SK-N-SH (cell line): ENCODE data around the gene PBXIP1. TPM values are rescaled to one million over a fixed set of nuclear protein-coding genes. Genes with fewer than 3 reads are reported as not detected.

Source experiments
- CTCF ChIA-PET: fragments of 300-600, 350-600 bp; formaldehyde crosslinking; extraction: SDS; loops from one replicate; lab custom pipeline; 2021; lab: Yijun Ruan, JAX
- POLR2A ChIA-PET: fragments of 350-600 bp; sonication (Branson Sonifier 250); formaldehyde crosslinking; extraction: SDS; loops from one replicate; lab custom pipeline; 2020; ENCODE audit warnings: antibody characterized with exemption, inconsistent platforms; lab: Yijun Ruan, JAX
- DNase-seq: peaks from one replicate; pipeline ENCODE4 v3.0.0; 2012
- H2AFZ ChIP-seq: fragments of 200-600 bp; sonication (generic); 2 replicates; pipeline ENCODE4 v1.8.1; 2016; ENCODE audit warnings: antibody characterized with exemption, mild to moderate bottlenecking, low read depth
- H3F3A ChIP-seq: fragments of 200-600 bp; sonication (generic); replicated peaks from 2 replicates; pipeline ENCODE3; 2016; ENCODE audit warnings: antibody characterized with exemption, mild to moderate bottlenecking; ENCODE audit not compliant: insufficient read depth
- H3K27ac ChIP-seq, 2 experiments: fragments of 200-500 bp in 1 of 2; fragments of 200-600 bp in 1 of 2; sonication (Bioruptor generic) in 1 of 2; sonication (generic), shearing (Covaris generic) in 1 of 2; 2 replicates each; pipeline versions ENCODE4 v1.5.1 to v1.6.1; 2014 to 2016; ENCODE audit warnings: low read depth in 2 of 2, inconsistent platforms in 1 of 2, low read length in 1 of 2, mild to moderate bottlenecking in 1 of 2, mixed read lengths in 1 of 2
- H3K27me3 ChIP-seq: fragments of 200-600 bp; sonication (generic), shearing (Covaris generic); 2 replicates; pipeline ENCODE4 v1.6.1; 2016; ENCODE audit warnings: mixed run types; ENCODE audit not compliant: insufficient read depth
- H3K36me3 ChIP-seq, 2 experiments: fragments of 200-500 bp in 1 of 2; fragments of 200-600 bp in 1 of 2; sonication (Bioruptor generic) in 1 of 2; sonication (generic) in 1 of 2; replicated peaks in 1 of 2; 2 replicates each; pipeline versions ENCODE3 to v1.5.1; 2014 to 2016; ENCODE audit warnings: low read length in 1 of 2, mild to moderate bottlenecking in 1 of 2; ENCODE audit not compliant: insufficient read depth in 2 of 2, control insufficient read depth in 1 of 2
- H3K4me1 ChIP-seq, 2 experiments: fragments of 200-500 bp in 1 of 2; fragments of 200-600 bp in 1 of 2; sonication (Bioruptor generic) in 1 of 2; sonication (generic), shearing (Covaris generic) in 1 of 2; 2 replicates each; pipeline versions ENCODE4 v1.5.1 to v1.6.1; 2014 to 2016; ENCODE audit warnings: low read depth in 1 of 2, low read length in 1 of 2, mixed run types in 1 of 2; ENCODE audit not compliant: insufficient read depth in 2 of 2, control insufficient read depth in 1 of 2
- H3K4me2 ChIP-seq: fragments of 200-600 bp; sonication (generic), shearing (Covaris generic); 2 replicates; pipeline ENCODE4 v1.6.1; 2017; ENCODE audit warnings: mixed run types
- H3K4me3 ChIP-seq, 2 experiments: fragments of 200-500 bp in 1 of 2; fragments of 200-600 bp in 1 of 2; sonication (Bioruptor generic) in 1 of 2; sonication (generic), shearing (Covaris generic) in 1 of 2; 2 replicates each; pipeline versions ENCODE4 v1.5.1 to v1.8.1; 2014 to 2016; ENCODE audit warnings: low read depth in 2 of 2, inconsistent platforms in 1 of 2, low read length in 1 of 2, mild to moderate bottlenecking in 1 of 2, mixed read lengths in 1 of 2, moderate library complexity in 1 of 2
- H3K79me2 ChIP-seq: fragments of 200-600 bp; sonication (generic); 2 replicates; pipeline ENCODE4 v1.8.1; 2017; ENCODE audit warnings: mild to moderate bottlenecking; ENCODE audit not compliant: insufficient read depth
- H3K9ac ChIP-seq: fragments of 200-600 bp; sonication (generic); 2 replicates; pipeline ENCODE4 v1.6.1; 2017; ENCODE audit warnings: mixed run types
- H3K9me2 ChIP-seq: fragments of 200-600 bp; sonication (generic); 2 replicates; pipeline ENCODE4 v1.6.1; 2017; ENCODE audit warnings: mixed run types
- H3K9me3 ChIP-seq: fragments of 200-600 bp; sonication (generic); 2 replicates; pipeline ENCODE4 v1.6.1; 2017; ENCODE audit warnings: mixed run types, mild to moderate bottlenecking, moderate library complexity
- H4K20me1 ChIP-seq: fragments of 200-600 bp; sonication (generic); 2 replicates; pipeline ENCODE4 v1.6.1; 2017; ENCODE audit warnings: mild to moderate bottlenecking, mixed run types; ENCODE audit not compliant: insufficient read depth
- FOSL2 ChIP-seq: IDR thresholded peaks from 2 replicates; pipeline ENCODE4 v1.4.0; 2012; ENCODE audit warnings: low read depth, mild to moderate bottlenecking, moderate library complexity, borderline replicate concordance
- FOXJ3 ChIP-seq: sonication (generic); formaldehyde crosslinking; IDR thresholded peaks from 2 replicates; pipeline ENCODE4 v1.5.1; 2020; ENCODE audit warnings: mild to moderate bottlenecking, missing genetic modification reagents
- JUND ChIP-seq: IDR thresholded peaks from 2 replicates; pipeline ENCODE4 v1.4.0; 2012
- MEF2A ChIP-seq: IDR thresholded peaks from 2 replicates; pipeline ENCODE4 v1.4.0; 2012; ENCODE audit warnings: low read depth, borderline replicate concordance
- NFIC ChIP-seq: IDR thresholded peaks from 2 replicates; pipeline ENCODE4 v1.4.0; 2012; ENCODE audit warnings: borderline replicate concordance
- RAD21 ChIP-seq: IDR thresholded peaks from 2 replicates; pipeline ENCODE4 v1.6.1; 2012; ENCODE audit warnings: mild to moderate bottlenecking, low read length
- RFX5 ChIP-seq: IDR thresholded peaks from 2 replicates; pipeline ENCODE4 v1.6.1; 2012; ENCODE audit warnings: mild to moderate bottlenecking, improper control_type of control experiment, low read length
- RXRA ChIP-seq: IDR thresholded peaks from 2 replicates; pipeline ENCODE4 v1.4.0; 2012; ENCODE audit warnings: low read depth, mild to moderate bottlenecking, borderline replicate concordance
- SIN3A ChIP-seq: IDR thresholded peaks from 2 replicates; pipeline ENCODE4 v1.6.1; 2012; ENCODE audit warnings: low read depth, mild to moderate bottlenecking, low read length, moderate library complexity, borderline replicate concordance
- SMC3 ChIP-seq: IDR thresholded peaks from 2 replicates; pipeline ENCODE4 v1.6.1; 2012; ENCODE audit warnings: low read depth, low read length, improper control_type of control experiment
- TCF12 ChIP-seq: IDR thresholded peaks from 2 replicates; pipeline ENCODE4 v1.4.0; 2012
- YY1 ChIP-seq: IDR thresholded peaks from 2 replicates; pipeline ENCODE4 v1.4.0; 2012; ENCODE audit warnings: low read depth, mild to moderate bottlenecking
- WGBS: methylation state at CpG from one replicate; pipeline ENCODE4 v1.1.6; 2017; ENCODE audit warnings: low lambda C conversion rate; 5-methylcytosine and 5-hydroxymethylcytosine counted together
- polyA plus RNA-seq, 3 experiments: library from polyadenylated mRNA; depleted of rRNA; stranded (reverse); fragments of >200 nt; gene quantifications; 2 replicates each; pipeline ENCODE4 v1.2.3, GENCODE V29; 2012
- TF ChIP-seq, protein P1 (sequence below): IDR thresholded peaks from 2 replicates; pipeline ENCODE4 v1.4.0; 2012; ENCODE audit warnings: low read depth, borderline replicate concordance
- TF ChIP-seq, protein P2 (sequence below): IDR thresholded peaks from 2 replicates; pipeline ENCODE4 v1.6.1; 2012; ENCODE audit warnings: mild to moderate bottlenecking, low read depth, low read length, moderate library complexity

The PBXIP1 gene
- polyA plus RNA-seq, 1 of the 3 experiments (the other 2 are of a cell fraction), result 55.9 TPM

DNA sequence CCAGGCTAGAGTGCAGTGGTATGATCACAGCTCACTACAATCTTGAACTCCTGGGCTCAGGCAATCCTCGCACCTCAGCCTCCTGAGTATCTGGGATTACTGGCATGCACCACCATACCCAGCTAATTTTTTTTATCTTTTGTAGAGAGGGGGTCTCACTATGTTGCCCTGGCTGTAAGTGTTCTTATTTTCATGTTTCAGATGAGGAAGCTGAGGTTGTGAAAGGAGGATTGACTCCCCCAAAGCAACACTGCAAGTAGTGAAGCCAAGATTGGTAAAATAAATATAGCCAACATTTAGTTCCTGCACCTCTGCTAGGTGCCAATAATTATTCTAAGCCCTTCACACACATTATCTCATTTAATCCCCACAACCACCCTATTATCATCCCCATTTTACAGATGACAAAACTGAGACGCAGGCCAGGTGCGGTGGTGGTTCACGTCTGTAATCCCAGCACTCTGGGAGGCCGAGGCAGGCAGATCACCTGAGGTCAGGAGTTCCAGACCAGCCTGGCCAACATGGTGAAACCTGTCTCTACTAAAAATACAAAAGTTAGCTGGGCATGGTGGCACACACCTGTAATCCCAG, 21.4 kb downstream of the PBXIP1 start:
- no peaks in the 10 kb centered on the region for H3K9me3 ChIP-seq
- POLR2A ChIA-PET, result no interaction called here

DNA sequence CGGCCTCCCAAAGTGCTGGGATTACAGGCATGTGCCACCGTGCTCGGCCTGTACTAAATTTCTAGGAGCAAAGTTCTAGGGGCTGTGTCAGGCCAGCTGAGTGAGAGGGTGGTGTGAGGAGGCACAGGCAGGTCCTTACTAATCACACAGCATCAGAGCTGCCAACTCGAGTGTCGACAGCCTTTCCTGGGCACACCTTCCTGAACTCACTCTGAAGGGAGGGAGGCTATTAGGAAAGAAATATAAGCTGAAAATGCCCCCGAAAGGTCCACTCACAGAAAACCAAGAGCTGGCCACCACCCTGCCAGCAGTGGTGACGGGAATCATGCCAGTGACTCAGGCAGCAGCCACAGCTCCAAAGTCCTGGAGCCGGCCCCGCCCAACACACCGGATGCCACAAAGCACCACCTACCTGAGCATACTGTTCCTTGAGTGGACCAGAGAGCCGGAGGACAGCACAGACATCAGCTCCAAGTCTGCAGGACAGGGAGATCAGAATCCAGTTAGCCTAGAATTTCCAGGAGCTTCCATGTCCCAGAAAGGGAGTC, 23.9 kb downstream of the PBXIP1 start:
- Histone ChIP-seq H3K9me3 (no peaks in the 10 kb centered on the region), H3K9me2 (no peaks in the 10 kb centered on the region), H3K4me3 (no peak overlapping the region), H3K4me1 (peaks cover 5 to 6% of the 10 kb centered on the region in 2 experiments; a peak in 2 of 4 replicates), H3K79me2 (peaks cover 12% of the 10 kb centered on the region; the same call in 1 of the 2 replicates), H3K27me3 (no peaks in the 10 kb centered on the region), H3K4me2 (no peak overlapping the region), H4K20me1 (no peaks in the 10 kb centered on the region), H3K9ac (no peak overlapping the region), H3K36me3 (peaks cover 0 to 8% of the 10 kb centered on the region in 2 experiments), H2AFZ (no peak overlapping the region), H3F3A (no peaks in the 10 kb centered on the region), H3K27ac (no peak overlapping the region)
- POLR2A ChIA-PET, result no interaction called here
- TF ChIP-seq RFX5 (no peak), FOXJ3 (no peak), SIN3A (no peak), SMC3 (no peak), RAD21 (no peak), NFIC (no peak), JUND (no peak), FOSL2 (no peak), YY1 (no peak)
- no peak for DNase-seq
- CTCF ChIA-PET, result interaction anchor here (1.0 to 1.9 kb wide), 2 partner anchors 12 to 263 kb away, joined by 5 read pairs; no protein-coding TSS in a partner anchor
- 78% methylated on average over 5 of the region's 11 CpGs for WGBS

More for the DNA sequence above, 21.4 kb downstream of the PBXIP1 start:
- Histone ChIP-seq H3K27ac (no peak overlapping the region), H3K4me1 (peaks cover 10 to 16% of the 10 kb centered on the region in 2 experiments; a peak in 3 of 4 replicates), H3K9me2 (no peaks in the 10 kb centered on the region), H3K36me3 (peaks cover 0 to under 1% of the 10 kb centered on the region in 2 experiments), H3F3A (peaks cover 12% of the 10 kb centered on the region), H3K4me2 (no peak overlapping the region), H3K79me2 (peaks cover 12% of the 10 kb centered on the region; the same call in 1 of the 2 replicates), H2AFZ (no peak overlapping the region), H4K20me1 (no peaks in the 10 kb centered on the region), H3K9ac (no peak overlapping the region), H3K4me3 (no peak overlapping the region), H3K27me3 (no peaks in the 10 kb centered on the region)
- CTCF ChIA-PET, result interaction anchor here (0.8 to 1.7 kb wide), 3 partner anchors 28 to 127 kb away, joined by 3 to 5 read pairs (median 4); partner anchors contain the start of gene PYGO2
- WGBS, result 89% methylated on average over 5 of the region's 5 CpGs
- TF ChIP-seq RAD21 (no peak), MEF2A (no peak), JUND (no peak), RFX5 (no peak), RXRA (no peak), TCF12 (no peak)
- TF ChIP-seq, protein P1, sequence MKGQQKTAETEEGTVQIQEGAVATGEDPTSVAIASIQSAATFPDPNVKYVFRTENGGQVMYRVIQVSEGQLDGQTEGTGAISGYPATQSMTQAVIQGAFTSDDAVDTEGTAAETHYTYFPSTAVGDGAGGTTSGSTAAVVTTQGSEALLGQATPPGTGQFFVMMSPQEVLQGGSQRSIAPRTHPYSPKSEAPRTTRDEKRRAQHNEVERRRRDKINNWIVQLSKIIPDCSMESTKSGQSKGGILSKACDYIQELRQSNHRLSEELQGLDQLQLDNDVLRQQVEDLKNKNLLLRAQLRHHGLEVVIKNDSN, result no peak
- TF ChIP-seq, protein P2, sequence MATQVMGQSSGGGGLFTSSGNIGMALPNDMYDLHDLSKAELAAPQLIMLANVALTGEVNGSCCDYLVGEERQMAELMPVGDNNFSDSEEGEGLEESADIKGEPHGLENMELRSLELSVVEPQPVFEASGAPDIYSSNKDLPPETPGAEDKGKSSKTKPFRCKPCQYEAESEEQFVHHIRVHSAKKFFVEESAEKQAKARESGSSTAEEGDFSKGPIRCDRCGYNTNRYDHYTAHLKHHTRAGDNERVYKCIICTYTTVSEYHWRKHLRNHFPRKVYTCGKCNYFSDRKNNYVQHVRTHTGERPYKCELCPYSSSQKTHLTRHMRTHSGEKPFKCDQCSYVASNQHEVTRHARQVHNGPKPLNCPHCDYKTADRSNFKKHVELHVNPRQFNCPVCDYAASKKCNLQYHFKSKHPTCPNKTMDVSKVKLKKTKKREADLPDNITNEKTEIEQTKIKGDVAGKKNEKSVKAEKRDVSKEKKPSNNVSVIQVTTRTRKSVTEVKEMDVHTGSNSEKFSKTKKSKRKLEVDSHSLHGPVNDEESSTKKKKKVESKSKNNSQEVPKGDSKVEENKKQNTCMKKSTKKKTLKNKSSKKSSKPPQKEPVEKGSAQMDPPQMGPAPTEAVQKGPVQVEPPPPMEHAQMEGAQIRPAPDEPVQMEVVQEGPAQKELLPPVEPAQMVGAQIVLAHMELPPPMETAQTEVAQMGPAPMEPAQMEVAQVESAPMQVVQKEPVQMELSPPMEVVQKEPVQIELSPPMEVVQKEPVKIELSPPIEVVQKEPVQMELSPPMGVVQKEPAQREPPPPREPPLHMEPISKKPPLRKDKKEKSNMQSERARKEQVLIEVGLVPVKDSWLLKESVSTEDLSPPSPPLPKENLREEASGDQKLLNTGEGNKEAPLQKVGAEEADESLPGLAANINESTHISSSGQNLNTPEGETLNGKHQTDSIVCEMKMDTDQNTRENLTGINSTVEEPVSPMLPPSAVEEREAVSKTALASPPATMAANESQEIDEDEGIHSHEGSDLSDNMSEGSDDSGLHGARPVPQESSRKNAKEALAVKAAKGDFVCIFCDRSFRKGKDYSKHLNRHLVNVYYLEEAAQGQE, result no peak
- no peak for DNase-seq
